ENCODE measurements around the gene SELENOV.
A peak's percentile ranks its signal among the peaks of the same experiment; 100 is the strongest.
"Not testable (repeated sequence)": the region's sequence is repeated elsewhere in the genome, so short reads cannot be mapped to it uniquely, and the experiment has no call there.

The SELENOV gene

DNA sequence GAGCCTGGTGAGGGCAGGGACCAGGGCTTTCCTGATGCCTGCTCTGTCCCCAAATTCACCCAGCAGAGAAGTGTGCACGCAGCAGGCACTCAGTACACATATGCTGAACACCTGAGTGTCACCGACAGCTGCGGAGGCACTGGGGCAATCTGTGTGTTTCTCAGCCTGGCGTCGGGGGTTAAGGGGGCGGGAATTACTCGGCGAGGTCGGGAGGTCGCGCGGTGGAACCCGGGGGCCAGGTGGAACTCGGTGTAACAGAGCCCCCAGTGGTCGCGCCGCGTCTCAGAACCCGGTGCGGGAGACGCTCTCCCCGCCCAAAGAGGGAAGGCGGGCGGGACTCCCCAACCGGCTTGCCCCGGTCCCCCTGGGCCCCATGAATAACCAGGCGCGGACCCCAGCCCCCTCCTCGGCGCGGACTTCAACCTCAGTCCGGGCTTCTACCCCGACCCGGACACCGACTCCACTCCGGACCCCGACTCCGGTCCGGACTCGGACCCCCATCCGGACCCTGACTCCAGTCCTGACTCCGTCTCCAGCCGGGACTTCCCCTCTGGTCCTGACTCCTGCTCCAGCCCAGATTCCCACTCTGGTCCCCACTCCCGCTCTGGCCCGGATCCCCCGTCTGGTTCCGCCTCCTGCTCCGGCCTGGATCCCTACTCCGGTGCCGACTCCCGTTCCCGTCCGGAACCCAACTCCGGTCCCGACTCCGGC, at the start of gene SELENOV:
TSS of gene SELENOV (plus strand) at position 300 of the 711 bp plus-strand sequence. CDS start at position 374, 74 bp downstream.
- DNase-seq = no peak

- DNase-seq = no peak
Observed at GRCh38 chr19:39465956-39466747, 48.8 kb upstream of the SELENOV start.

DNA sequence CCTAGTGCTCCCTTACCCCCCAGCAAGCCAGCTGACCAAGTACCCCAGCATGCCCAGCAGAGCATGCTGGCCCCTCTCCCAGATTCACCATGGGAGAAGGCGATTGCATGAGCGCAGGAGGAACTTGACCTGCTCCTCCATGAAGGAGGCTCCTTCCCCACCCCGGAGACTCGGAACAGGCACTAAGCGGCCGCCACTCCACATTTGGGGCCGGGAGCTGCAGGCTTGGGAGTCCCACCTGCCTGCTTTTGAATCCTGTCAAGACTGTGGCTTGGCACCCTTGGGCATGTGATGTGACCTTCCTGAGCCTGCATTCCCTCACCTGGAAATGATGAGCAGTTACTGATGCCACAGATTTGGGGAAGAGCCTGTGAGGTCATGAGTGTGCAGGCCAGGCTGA, 47.0 kb upstream of the SELENOV start:
- DNase-seq = no peak

- DNase-seq = no peak
Observed at GRCh38 chr19:39469036-39469435, 45.9 kb upstream of the SELENOV start.

DNA sequence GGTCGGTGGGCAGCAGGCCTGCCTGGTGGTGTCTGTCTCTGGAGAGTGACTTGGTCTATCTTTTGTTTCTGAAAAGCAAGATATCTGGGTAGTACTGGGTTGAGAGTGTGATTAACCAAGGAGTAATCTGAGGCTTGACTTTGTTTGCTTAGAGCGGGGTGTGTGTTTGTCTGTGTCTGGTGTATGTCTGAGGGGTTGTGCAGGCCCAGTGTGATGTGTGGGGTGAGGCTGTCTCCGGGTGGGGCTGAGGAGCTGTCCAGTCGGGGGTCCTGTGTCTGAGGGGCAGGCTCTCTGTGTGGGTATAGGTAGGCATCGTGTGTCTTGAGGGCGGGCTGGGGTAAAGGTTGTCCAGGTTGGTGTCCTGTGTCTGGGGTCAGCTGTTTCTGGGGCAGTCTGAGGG, 45.4 kb upstream of the SELENOV start:
- no peak for DNase-seq

DNA sequence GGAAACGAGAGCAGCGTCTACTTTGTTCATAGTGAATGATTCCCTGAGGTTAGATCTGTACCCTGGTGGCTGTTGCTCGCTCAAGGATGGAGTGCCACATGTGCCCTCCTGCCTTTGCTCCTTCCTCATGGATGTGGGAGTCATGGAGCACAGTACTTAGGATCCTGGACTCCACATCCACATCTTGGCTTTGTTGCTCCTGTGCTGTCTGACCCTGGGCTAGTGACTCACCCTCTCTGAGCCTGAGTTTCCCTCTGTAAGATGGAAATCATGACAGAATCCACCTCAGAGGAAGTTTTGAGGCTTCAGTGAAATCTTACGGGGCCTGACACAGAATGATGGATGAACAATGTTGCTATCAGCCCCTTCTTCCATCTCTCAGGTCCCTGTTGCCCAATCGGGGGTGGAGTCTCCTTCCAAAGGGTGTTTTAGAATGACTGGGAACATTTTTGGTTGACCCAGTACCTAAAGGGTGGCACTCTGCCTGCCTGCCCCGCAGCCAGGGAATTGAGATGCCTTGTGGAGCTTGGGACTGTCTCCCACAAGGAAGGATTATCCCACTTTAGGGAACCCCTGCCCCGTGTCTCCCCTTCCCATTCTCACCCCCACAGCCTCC, 44.1 kb upstream of the SELENOV start:
- no peak for DNase-seq

DNA sequence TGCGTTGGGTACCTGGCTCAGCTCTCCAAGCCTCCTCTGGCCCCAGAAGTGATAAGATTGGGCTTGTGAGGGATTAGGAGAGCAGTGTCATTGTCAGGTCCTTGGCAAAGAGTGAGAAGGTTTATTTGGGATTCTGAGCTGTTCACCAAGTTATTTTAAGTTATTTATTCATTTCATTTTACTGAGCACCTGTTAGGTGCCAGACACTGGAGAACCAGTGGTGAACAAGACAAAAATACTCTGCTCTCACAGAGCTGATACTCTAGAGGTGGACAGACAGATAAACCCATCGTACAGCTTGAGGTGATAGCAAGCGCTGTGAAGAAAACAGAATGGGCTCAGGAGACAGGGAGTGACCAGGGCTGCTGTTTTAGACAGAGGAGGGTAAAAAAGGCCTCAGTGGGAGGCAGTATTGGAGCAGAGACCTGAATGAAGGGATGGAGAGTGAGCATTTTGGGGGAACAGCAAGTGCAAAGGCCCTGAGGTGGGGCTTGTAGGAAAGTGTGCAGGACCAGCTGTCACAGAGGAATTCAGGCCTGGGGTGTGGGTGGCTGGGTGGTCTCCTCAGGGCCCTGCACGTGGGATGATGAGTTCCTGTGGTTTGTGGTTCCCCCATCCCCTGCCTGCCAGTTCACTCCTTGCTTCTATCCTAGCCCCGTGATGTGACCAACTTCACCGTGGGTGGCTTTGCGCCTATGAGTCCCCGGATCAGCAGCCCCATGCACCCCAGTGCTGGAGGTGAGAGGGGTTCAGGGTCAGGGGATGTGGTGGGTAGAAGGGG, 43.0 kb upstream of the SELENOV start:
- no peak for DNase-seq

DNA sequence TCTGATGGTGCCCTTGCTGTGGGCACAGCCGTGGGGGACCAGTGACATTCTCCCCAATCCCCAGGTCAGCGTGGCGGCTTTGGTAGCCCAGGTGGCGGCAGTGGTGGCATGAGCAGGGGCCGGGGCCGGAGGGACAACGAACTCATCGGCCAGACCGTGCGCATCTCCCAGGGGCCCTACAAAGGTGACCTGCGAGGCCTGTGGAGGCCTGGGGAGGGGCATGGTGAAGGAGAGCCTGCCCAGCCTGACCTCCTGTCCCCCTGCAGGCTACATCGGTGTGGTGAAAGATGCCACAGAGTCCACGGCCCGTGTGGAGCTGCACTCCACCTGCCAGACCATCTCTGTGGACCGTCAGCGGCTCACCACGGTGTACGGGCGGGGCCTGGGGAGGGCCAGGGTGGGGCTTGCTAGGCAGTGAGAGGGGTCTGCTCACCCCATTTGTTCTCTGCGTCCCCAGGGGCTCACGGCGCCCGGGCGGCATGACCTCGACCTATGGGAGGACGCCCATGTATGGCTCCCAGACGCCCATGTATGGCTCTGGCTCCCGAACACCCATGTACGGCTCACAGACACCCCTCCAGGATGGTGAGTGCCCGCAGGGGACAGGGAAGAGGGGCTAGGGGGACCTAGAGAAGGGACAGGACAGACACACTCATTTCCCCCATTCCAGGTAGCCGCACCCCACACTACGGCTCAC, 42.0 kb upstream of the SELENOV start:
- no peak for DNase-seq

DNA sequence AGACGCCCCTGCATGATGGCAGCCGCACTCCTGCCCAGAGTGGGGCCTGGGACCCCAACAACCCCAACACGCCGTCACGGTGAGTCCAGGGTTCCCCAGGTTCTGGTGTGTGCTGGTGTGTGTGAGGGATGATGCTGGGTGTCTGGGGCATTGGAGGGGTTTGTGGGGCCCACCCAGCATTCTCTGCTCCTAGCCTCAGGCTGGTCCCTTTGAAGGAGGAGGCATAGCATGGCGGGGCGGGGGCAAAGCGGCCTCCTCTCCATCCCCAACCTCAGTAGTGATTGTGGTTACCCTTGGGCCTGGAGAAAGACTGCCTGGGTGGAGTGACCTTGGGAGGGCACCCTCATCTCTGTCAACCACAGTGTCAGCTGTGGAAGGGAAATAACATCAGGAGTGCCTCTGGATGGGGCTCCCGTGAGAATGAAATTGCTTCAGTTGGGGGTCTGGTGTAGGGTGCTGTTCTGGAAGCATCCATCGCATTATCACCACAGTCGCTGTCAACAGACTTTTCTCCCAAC, 41.4 kb upstream of the SELENOV start:
- no peak for DNase-seq

DNA sequence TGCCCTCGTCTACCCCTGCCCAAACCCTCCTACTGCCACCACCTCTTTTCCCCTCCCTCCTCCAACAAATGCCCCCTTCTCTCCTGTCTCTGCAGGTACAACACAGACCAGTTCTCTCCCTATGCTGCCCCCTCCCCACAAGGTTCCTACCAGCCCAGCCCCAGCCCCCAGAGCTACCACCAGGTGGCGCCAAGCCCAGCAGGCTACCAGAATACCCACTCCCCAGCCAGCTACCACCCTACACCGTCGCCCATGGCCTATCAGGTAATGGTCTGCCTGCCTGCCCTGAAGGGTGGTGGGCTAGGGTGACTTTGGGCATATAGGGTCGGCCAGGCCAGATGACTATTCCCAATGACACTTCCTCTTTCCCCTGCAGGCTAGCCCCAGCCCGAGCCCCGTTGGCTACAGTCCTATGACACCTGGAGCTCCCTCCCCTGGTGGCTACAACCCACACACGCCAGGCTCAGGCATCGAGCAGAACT, 40.8 kb upstream of the SELENOV start:
- peak; percentile 79 for DNase-seq

DNA sequence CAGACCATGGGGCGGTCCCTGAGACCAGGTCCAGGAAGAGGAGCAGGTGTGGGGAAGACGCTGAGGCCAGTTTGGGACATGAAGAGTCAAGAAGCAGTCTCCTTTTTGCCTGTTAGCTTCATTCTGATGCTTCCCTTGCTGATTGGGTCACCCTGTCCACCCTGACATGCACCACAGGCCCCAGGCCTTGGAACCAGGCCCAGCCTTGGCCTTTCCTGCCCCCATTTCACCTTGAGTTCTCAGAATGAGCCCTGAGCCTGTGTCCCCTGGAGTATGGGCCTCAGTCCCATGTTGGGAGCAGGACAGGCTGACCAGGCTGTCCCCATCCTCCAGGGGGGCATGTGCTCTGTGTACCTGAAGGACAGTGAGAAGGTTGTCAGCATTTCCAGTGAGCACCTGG, 39.2 kb upstream of the SELENOV start:
- no peak for DNase-seq

DNA sequence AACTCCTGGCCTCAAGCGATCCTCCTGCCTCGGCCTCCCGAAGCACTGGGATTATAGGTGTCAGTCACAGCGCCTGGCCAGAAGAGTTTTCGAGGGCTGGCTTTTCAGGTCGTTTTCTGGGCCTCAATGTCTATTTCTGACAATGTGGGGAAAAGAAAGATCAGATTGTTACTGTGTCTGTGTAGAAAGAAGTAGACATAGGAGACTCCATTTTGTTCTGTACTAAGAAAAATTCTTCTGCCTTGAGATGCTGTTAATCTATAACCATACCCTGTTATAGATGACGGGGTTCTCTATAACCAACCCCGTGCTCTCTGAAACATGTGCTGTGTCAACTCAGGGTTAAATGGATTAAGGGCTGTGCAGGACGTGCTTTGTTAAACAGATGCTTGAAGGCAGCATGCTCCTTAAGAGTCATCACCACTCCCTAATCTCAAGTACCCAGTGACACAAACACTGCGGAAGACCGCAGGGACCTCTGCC, 35.6 kb upstream of the SELENOV start:
- DNase-seq = not testable (repeated sequence)

DNA sequence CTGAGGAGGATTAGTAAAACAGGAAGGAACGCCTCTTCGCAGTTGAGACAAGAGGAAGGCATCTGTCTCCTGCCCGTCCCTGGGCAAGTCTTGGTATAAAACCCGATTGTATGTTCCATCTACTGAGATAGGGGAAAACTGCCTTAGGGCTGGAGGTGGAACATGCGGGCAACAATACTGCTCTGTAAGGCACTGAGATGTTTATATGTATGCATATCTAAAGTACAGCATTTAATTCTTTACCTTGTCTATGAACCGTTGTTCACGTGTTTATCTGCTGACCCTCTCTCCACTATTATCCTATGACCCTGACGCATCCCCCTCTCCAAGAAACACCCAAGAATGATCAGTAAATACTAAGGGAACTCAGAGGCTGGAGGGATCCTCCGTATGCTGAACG, 35.0 kb upstream of the SELENOV start:
- no peak for DNase-seq

GRCh38 chr19:39480337-39481228, 34.4 kb upstream of the SELENOV start, which contains the start of gene TIMM50:
Gene TIMM50, plus strand, starts transcription at chr19:39480838. Its CDS starts 16 bp downstream, at chr19:39480854.
- DNase-seq = peak; percentile 98

DNA sequence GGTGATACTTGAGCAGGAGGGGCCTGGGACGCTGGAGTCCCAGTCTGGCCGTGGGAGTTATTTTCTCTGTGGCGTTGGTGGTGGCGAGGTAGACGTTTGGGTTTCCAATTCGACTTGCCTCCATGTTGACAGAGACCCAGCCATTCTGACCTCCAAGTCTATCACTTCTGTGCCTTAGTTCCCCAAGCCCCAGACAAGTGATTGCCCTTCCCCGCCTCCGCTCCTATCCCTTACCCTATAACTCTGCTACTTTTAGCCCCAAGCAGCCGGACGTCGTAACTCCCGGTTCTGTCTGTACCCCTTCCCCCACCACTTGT, 33.8 kb upstream of the SELENOV start:
- no peak for DNase-seq

GRCh38 chr19:39481676-39482075, 33.3 kb upstream of the SELENOV start:
- DNase-seq = no peak

DNA sequence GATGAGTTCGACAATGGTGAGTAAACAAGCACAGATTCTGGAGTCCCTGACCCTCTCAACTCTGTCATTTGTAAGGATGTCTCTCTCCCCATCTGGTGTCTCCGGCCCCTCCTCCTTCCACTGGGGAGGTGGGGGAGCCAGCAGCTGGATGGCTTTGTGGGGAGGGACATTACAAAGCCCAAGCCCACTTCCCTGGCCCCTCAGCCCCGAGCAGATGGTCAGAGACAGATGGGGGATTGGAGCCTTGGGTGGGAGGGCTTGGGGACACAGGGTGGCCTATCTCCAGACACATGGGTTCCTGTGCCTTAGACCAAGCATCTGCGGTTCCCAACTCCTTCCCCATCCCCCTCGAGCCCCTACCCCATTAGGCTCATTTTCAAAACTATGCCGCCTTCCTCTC, 31.8 kb upstream of the SELENOV start:
- DNase-seq = no peak

DNA sequence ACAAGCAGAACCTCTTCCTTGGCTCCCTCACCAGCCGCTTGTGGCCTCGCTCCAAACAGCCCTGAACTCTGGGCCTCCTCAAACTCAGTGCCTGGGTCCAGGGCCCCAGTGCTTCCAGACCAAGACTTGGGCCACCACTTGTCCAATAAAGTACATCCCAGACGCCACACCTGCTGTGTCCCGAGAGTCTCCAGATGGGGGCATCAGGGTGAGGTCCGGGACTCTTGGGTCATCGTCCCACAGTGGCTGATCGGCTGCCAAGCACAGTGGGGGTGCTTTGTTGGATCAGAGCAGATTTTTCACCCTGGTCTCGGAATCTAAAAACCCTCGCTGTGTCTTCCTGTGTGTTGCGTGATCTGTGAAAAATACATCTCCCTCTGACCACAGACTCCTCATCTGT, 25.2 kb upstream of the SELENOV start:
- DNase-seq = no peak

- DNase-seq = no peak
Observed at GRCh38 chr19:39492225-39492624, 22.7 kb upstream of the SELENOV start.

GRCh38 chr19:39492788-39493187, 22.2 kb upstream of the SELENOV start:
- no peak for DNase-seq

- DNase-seq = no peak
Observed at GRCh38 chr19:39494661-39495060, 20.3 kb upstream of the SELENOV start.
